Measurements from ENCODE around the gene DLX6. TPM values are rescaled to one million over a fixed set of nuclear protein-coding genes. Genes with fewer than 3 reads are reported as not detected.
A peak's percentile ranks its signal among the peaks of the same experiment; 100 is the strongest.

The DLX6 gene
- total and polyA plus RNA-seq, 2 of the 8 experiments (the other 6 are each of a cell fraction or from before 2014, with no cell fraction given) = not detected

GRCh38 chr7:97020601-97020995, 15.2 kb downstream of the DLX6 start:
- H2BK15ac ChIP-seq (ENCODE audit: low read length) = no peak overlapping the region
- no peaks in the 10 kb centered on the region; a peak in 1 of 8 replicates for H3K36me3 ChIP-seq (ENCODE audit: control insufficient read depth in 2 of 4, insufficient read depth in 4 of 4, low read length in 3 of 4)
- H2BK20ac ChIP-seq (ENCODE audit: low read length) = no peak overlapping the region
- H3K79me1 ChIP-seq (ENCODE audit: low read depth, low read length) = no peaks in the 10 kb centered on the region
- H3K18ac ChIP-seq (ENCODE audit: extremely low read depth, low read length) = no peak overlapping the region
- H3K23ac ChIP-seq (ENCODE audit: insufficient read length) = no peak overlapping the region
- H4K5ac ChIP-seq (ENCODE audit: insufficient read length, low read depth, low read length) = no peak overlapping the region
- H2AK5ac ChIP-seq (ENCODE audit: low read depth, low read length) = no peak overlapping the region
- H2BK12ac ChIP-seq (ENCODE audit: low read depth, low read length) = no peak overlapping the region; the same call in 1 of the 2 replicates
- H3K14ac ChIP-seq (ENCODE audit: insufficient read length) = no peak overlapping the region
- no peak overlapping the region for H3K27ac ChIP-seq (ENCODE audit: low read depth, low read length)
- H3K9me3 ChIP-seq (ENCODE audit: insufficient read depth in 2 of 2, low read depth in 1 of 2, low read length in 1 of 2) = no peaks in the 10 kb centered on the region
- H3K4me2 ChIP-seq (ENCODE audit: insufficient read depth in 1 of 2, low read depth in 2 of 2, low read length in 2 of 2) = peak overlapping the region; percentile 4 to 73
- H3K27me3 ChIP-seq (replicated peaks in 1 of 4; ENCODE audit: control insufficient read depth in 3 of 4, extremely low read depth in 1 of 4, insufficient read depth in 3 of 4, low read length in 3 of 4) = peaks cover 90 to 100% (median 99%) of the 10 kb centered on the region in 4 experiments
- no peaks in the 10 kb centered on the region for H3K79me2 ChIP-seq (ENCODE audit: control insufficient read depth in 1 of 2, insufficient read depth in 2 of 2, low read length in 2 of 2)
- H2BK5ac ChIP-seq (ENCODE audit: low read depth, low read length) = no peak overlapping the region
- peaks cover 19 to 40% of the 10 kb centered on the region in 2 experiments for H4K20me1 ChIP-seq (replicated peaks in 1 of 2; ENCODE audit: control insufficient read depth in 1 of 2, insufficient read depth in 2 of 2, low read length in 2 of 2)
- peaks cover 14% of the 10 kb centered on the region; the same call in 1 of the 2 replicates for H3K23me2 ChIP-seq (ENCODE audit: low read depth, low read length)
- DNase-seq (ENCODE audit: low read depth in 1 of 2, low spot score in 2 of 2) (no peak), FAIRE-seq (no peak)
- no peak overlapping the region for H3K56ac ChIP-seq (replicated peaks; ENCODE audit: insufficient read length, low read depth, low read length)
- CTCF ChIA-PET (ENCODE audit: partially characterized antibody) = interaction anchor here (1.1 to 10.2 kb wide), 7 partner anchors 8 to 605 kb away, joined by 3 to 150 read pairs (median 9); partner anchors contain the start of gene DLX6
- H4K8ac ChIP-seq (ENCODE audit: extremely low read depth, insufficient read depth, low read length) = no peak overlapping the region
- no peak overlapping the region for H3K4ac ChIP-seq (replicated peaks; ENCODE audit: insufficient read length, low read depth, low read length)
- peak; percentile 91 for TF ChIP-seq RNF2 (IDR thresholded peaks at IDR 0.05; ENCODE audit: borderline replicate concordance, low read depth, low read length, missing control alignments, poor library complexity, severe bottlenecking)
- TF ChIP-seq TEAD4 (IDR thresholded peaks at IDR 0.05; ENCODE audit: low read depth, low read length) = no peak
- TF ChIP-seq ZNF274 (IDR thresholded peaks at IDR 0.05; ENCODE audit: borderline replicate concordance, extremely low read depth, low read length) = no peak
- TF ChIP-seq CREB1 (IDR thresholded peaks at IDR 0.05) = no peak
- no peak for TF ChIP-seq BRCA1 (IDR thresholded peaks at IDR 0.05; ENCODE audit: low read depth, low read length)
- peak; percentile 33; the same call in 1 of the 2 replicates for TF ChIP-seq CBX8 (IDR thresholded peaks at IDR 0.05; ENCODE audit: borderline replicate concordance, low read depth, low read length)
- H4K91ac ChIP-seq (replicated peaks; ENCODE audit: insufficient read length, low read length) = no peak overlapping the region
- POLR2A ChIA-PET (ENCODE audit: partially characterized antibody) = interaction anchor here (1.0 to 3.4 kb wide), 6 partner anchors 11 to 706 kb away, joined by 3 to 22 read pairs (median 5); partner anchors contain the start of gene DLX6
- H3K4me3 ChIP-seq (ENCODE audit: extremely low read depth in 1 of 4, insufficient read depth in 2 of 4, low read depth in 3 of 4, low read length in 4 of 4) = peak overlapping the region in 3 of 4 experiments; percentile 29 to 53 (median 34); a peak in 6 of 8 replicates
- H3K4me1 ChIP-seq (replicated peaks in 1 of 4; ENCODE audit: control insufficient read depth in 3 of 4, insufficient read depth in 4 of 4, low read length in 3 of 4) = peaks cover 19 to 43% (median 34%) of the 10 kb centered on the region in 4 experiments
- 3% methylated on average over 17 of the region's 17 CpGs; no CpG with 5 or more reads in 1 of the 2 experiments for WGBS, 2 experiments (ENCODE audit: extremely low coverage in 1 of 2, insufficient coverage in 1 of 2, insufficient read length in 1 of 2, insufficient replicate concordance in 2 of 2, low coverage in 1 of 2, low lambda C conversion rate in 2 of 2, missing lambda C conversion rate in 1 of 2)
- no peak overlapping the region for H2BK120ac ChIP-seq (replicated peaks; ENCODE audit: low read depth, low read length)
- H2AFZ ChIP-seq (ENCODE audit: low read length) = no peak overlapping the region
- no peak overlapping the region for H3K9ac ChIP-seq (replicated peaks in 1 of 4; ENCODE audit: extremely low read depth in 1 of 4, low read depth in 3 of 4, low read length in 3 of 4)
